Natural killer cell treated with Interleukin-12 subunit alpha and Interleukin-12 subunit beta and Interleukin-15 and Interleukin-18, amount 100 ng/mL, for 72 hours (primary cell): ENCODE data around the gene PFKFB2. TPM values are rescaled to one million over a fixed set of nuclear protein-coding genes. Genes with fewer than 3 reads are reported as not detected.

Experiments used
- ATAC-seq, 2 donors: fragments of 150-1000 bp; cut with Tn5 transposase in 1 of 2; sonication (Bioruptor Pico), chemical (Tn5 transposase) in 1 of 2; 2 replicates each; pipeline ENCODE4 v1.10.0; 2021
- DNase-seq: peaks from one replicate; pipeline ENCODE4 v3.0.0; 2022; ENCODE audit warnings: low spot score
- H3K27ac Mint-ChIP-seq, 2 donors: 1 replicate in 1 of 2; 2 replicates in 1 of 2; pipeline ENCODE4 v1.8.0; 2022; ENCODE audit warnings: mixed read lengths in 2 of 2, mild to moderate bottlenecking in 1 of 2, moderate library complexity in 1 of 2
- H3K27me3 Mint-ChIP-seq, 2 donors: 1 replicate in 1 of 2; 2 replicates in 1 of 2; pipeline ENCODE4 v1.8.0; 2022; ENCODE audit warnings: mixed read lengths in 2 of 2
- H3K36me3 Mint-ChIP-seq: one replicate; pipeline ENCODE4 v1.8.0; 2022; ENCODE audit warnings: mixed read lengths
- H3K4me1 Mint-ChIP-seq, 2 donors: 1 replicate in 1 of 2; 2 replicates in 1 of 2; pipeline ENCODE4 v1.8.0; 2022; ENCODE audit warnings: low read depth in 2 of 2, mixed read lengths in 2 of 2, mild to moderate bottlenecking in 1 of 2
- H3K4me3 Mint-ChIP-seq: one replicate; pipeline ENCODE4 v1.8.0; 2022; ENCODE audit warnings: mixed read lengths
- H3K9me3 Mint-ChIP-seq: 2 replicates; pipeline ENCODE4 v1.8.0; 2022; ENCODE audit warnings: mixed read lengths
- total RNA-seq, 2 donors: library from RNA; stranded (reverse); gene quantifications; one replicate each; pipeline ENCODE4 v1.2.3, GENCODE V29; 2022

Gene PFKFB2
- total RNA-seq, 2 donors from 2014 or later = 1.3 to 2.7 TPM

DNA sequence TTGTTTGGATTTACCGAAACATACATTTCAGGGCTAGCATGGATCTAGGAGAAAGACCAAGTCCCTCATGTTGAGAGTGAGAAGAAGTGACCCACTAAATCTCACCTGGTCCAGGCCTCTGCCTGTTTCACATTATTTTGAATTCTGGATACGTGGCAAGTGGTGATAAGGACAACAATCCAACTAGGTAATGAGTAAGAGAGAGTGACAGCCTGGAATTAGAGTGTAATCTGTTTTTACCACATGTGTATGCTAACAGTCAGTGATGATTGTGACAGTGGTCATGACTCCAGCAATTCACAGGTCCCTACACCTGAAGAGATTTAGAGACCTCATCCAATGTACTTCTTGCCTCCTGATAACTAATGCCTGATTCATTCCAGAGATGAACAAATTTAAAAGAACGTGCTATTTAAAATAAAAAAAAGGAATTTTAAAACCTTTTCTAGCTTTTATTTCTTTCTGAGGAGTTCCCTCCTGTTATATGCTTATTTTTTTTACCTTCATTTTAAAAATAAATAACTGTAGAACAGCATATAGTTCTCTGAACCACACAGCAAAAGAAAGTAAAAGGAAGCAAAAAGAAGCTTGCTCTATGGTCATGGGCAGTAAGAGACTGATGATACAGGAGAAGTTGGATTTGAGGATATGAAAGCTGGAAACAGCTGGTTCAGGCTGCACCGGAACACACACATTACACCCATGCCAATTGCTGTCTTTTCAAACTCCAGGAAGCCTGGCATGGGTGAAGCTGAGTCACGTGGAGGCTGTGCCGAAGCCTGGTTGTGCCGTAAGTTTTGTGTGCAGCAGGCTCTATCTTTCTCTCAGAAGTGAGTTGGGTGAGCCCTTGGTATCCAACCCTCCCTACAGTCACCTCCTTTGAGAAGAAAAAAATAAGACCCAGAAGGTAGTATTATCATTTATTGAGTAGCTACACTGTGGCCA, 35.2 kb upstream of the PFKFB2 start:
- DNase-seq (no peak), ATAC-seq (no peak)
- no peaks in the 10 kb centered on the region for H3K9me3 Mint-ChIP-seq
- H3K4me1 Mint-ChIP-seq = no peaks in the 10 kb centered on the region
- H3K36me3 Mint-ChIP-seq = no peaks in the 10 kb centered on the region
- H3K27ac Mint-ChIP-seq = no peak overlapping the region
- no peak overlapping the region for H3K4me3 Mint-ChIP-seq
- peaks cover 30 to 45% of the 10 kb centered on the region in 2 donors for H3K27me3 Mint-ChIP-seq

- Mint-ChIP-seq H3K27ac (no peak overlapping the region), H3K9me3 (no peaks in the 10 kb centered on the region), H3K4me3 (no peak overlapping the region), H3K36me3 (no peaks in the 10 kb centered on the region), H3K4me1 (no peaks in the 10 kb centered on the region), H3K27me3 (peaks cover 24 to 38% of the 10 kb centered on the region in 2 donors)
- DNase-seq = no peak
- ATAC-seq = no peak
These were observed 34.4 kb upstream of the PFKFB2 start for GRCh38 chr1:207018707-207019106.

DNA sequence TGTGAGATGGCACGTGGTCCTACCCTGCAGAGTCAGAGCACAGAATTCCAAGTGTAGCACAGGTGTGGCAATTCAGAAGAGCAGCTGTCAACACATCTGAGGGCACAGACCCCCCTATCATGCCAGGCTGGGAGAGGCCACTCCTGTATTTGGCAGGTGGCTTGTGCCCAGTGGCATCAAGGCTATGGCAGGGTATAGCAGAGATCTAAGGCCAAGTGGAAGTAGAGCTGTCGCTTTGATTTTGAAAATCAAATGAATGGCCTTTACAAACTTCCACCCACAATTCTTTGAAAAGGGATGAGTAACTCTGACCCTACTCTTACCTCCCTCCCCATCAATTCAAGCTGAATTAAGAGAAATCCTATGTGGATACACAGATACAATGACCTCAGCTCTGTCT, 33.9 kb upstream of the PFKFB2 start:
- no peaks in the 10 kb centered on the region for H3K36me3 Mint-ChIP-seq
- no peak for ATAC-seq
- no peak for DNase-seq
- H3K9me3 Mint-ChIP-seq = no peaks in the 10 kb centered on the region
- no peak overlapping the region for H3K27ac Mint-ChIP-seq
- H3K4me1 Mint-ChIP-seq = no peaks in the 10 kb centered on the region
- peaks cover 24 to 33% of the 10 kb centered on the region in 2 donors for H3K27me3 Mint-ChIP-seq
- H3K4me3 Mint-ChIP-seq = no peak overlapping the region

DNA sequence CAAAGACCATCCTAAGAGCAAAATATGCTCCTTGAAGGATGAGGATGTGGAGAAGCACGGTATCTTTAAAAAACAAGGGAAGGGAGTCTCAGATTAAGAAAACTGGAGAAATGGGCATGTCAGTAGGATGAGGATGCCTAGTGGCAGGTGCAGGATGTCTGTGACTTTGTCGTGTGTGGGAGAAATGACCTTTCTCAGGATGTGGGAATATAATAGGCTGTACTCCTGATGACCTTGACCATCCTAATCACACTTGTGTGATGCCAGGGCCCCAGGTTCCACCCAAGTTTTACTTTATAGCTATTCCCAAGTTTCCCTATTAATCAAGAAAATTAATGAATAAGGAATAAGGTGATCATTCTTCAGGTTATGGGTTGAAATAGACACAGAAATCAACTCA, 33.4 kb upstream of the PFKFB2 start:
- Mint-ChIP-seq H3K27ac (no peak overlapping the region), H3K9me3 (no peaks in the 10 kb centered on the region), H3K4me3 (no peak overlapping the region), H3K36me3 (no peaks in the 10 kb centered on the region), H3K4me1 (no peaks in the 10 kb centered on the region), H3K27me3 (peaks cover 22 to 28% of the 10 kb centered on the region in 2 donors)
- DNase-seq = no peak
- no peak for ATAC-seq

DNA sequence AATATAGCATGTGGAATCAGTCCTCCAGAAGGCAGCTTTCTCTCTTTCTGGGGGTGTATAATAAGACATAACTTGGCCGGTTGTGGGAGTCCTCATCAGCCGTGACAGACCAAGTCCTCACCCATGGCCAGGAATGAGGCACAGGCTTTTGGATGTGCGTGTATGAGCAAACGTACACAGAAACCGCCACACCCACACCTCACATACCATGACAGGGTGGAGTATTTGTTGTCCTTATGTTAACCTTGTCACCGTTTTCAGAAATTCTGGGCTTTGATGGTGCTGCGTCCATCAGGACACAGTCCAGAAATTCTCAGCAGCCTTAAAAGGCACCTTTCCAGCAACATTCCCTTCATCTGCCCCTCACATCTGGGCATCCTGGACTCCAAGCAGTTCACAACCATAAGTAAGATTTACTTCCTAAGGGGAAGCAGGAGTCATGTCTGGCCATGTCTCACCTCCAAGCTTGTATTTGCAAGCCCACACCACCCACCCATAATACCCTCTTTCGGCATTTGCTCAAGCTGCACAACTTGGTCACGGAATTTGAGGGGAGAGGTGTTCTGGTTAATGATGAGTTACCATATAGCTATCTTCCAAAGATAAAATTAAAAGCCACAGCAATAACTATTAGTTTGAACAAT, 32.9 kb upstream of the PFKFB2 start:
- no peaks in the 10 kb centered on the region for H3K9me3 Mint-ChIP-seq
- no peak for ATAC-seq
- H3K36me3 Mint-ChIP-seq = no peaks in the 10 kb centered on the region
- no peaks in the 10 kb centered on the region for H3K4me1 Mint-ChIP-seq
- DNase-seq = no peak
- no peak overlapping the region for H3K27ac Mint-ChIP-seq
- H3K4me3 Mint-ChIP-seq = no peak overlapping the region
- peaks cover 17 to 23% of the 10 kb centered on the region in 2 donors for H3K27me3 Mint-ChIP-seq

- Mint-ChIP-seq H3K27me3 (peaks cover 15 to 22% of the 10 kb centered on the region in 2 donors), H3K4me1 (no peaks in the 10 kb centered on the region), H3K9me3 (no peaks in the 10 kb centered on the region), H3K27ac (no peak overlapping the region), H3K36me3 (no peaks in the 10 kb centered on the region), H3K4me3 (no peak overlapping the region)
- no peak for DNase-seq
- no peak for ATAC-seq
These were observed 32.4 kb upstream of the PFKFB2 start for GRCh38 chr1:207020709-207021107.

- H3K9me3 Mint-ChIP-seq = no peaks in the 10 kb centered on the region
- no peak overlapping the region for H3K27ac Mint-ChIP-seq
- H3K4me1 Mint-ChIP-seq = no peaks in the 10 kb centered on the region
- no peak overlapping the region for H3K4me3 Mint-ChIP-seq
- ATAC-seq (no peak), DNase-seq (no peak)
- H3K27me3 Mint-ChIP-seq = peaks cover 10 to 16% of the 10 kb centered on the region in 2 donors
- no peaks in the 10 kb centered on the region for H3K36me3 Mint-ChIP-seq
These were observed 31.8 kb upstream of the PFKFB2 start for GRCh38 chr1:207021139-207021861.

DNA sequence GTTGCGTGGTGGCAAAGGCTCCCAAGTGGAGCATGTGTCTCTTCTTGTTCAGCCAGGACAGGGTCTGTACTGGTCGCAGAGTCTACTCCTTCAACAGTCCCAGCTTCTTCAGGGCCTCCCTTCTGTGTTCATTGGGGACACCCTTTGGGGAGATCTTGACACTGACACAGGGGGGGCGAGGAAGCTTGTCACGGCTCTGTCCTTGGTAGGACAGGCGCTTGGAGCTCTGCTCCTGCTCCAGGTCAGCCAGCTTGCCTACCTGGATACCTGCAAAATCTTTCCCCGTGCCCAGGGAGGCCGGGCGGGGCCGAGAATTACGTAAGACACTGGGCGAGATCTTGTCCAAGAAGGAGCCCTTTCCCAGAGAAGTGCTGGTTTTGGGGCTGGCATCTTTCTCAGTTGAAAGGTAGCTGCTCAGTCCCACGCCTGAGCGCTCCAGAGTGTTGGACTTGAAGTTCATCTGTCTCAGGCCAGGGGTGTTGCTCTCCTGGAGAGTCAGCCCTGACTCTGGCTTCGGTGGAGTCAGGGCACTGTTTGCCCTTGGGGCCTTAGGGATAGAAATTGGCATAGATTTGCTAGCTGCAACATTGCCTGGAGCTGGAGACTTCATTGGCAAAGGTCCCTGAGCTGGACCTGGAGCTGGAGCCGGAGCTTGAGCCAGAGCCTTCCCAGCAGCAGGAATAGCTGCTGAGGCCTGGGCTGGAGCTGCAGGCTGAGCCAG, 31.0 kb upstream of the PFKFB2 start:
- Mint-ChIP-seq H3K27ac (no peak overlapping the region), H3K4me1 (no peaks in the 10 kb centered on the region), H3K27me3 (peaks cover 10 to 15% of the 10 kb centered on the region in 2 donors)

GRCh38 chr1:207022996-207023679, 29.9 kb upstream of the PFKFB2 start:
- Mint-ChIP-seq H3K4me1 (no peaks in the 10 kb centered on the region), H3K36me3 (no peaks in the 10 kb centered on the region), H3K4me3 (no peak overlapping the region), H3K27me3 (peaks cover 6 to 10% of the 10 kb centered on the region in 2 donors), H3K27ac (no peak overlapping the region), H3K9me3 (no peaks in the 10 kb centered on the region)
- DNase-seq (no peak), ATAC-seq (peak in 1 of 2 donors; percentile 51)

More for the DNA sequence above, 31.0 kb upstream of the PFKFB2 start:
- DNase-seq = no peak
- Mint-ChIP-seq H3K4me3 (no peak overlapping the region), H3K9me3 (no peaks in the 10 kb centered on the region), H3K36me3 (no peaks in the 10 kb centered on the region)
- peak in 1 of 2 donors; percentile 10 for ATAC-seq

DNA sequence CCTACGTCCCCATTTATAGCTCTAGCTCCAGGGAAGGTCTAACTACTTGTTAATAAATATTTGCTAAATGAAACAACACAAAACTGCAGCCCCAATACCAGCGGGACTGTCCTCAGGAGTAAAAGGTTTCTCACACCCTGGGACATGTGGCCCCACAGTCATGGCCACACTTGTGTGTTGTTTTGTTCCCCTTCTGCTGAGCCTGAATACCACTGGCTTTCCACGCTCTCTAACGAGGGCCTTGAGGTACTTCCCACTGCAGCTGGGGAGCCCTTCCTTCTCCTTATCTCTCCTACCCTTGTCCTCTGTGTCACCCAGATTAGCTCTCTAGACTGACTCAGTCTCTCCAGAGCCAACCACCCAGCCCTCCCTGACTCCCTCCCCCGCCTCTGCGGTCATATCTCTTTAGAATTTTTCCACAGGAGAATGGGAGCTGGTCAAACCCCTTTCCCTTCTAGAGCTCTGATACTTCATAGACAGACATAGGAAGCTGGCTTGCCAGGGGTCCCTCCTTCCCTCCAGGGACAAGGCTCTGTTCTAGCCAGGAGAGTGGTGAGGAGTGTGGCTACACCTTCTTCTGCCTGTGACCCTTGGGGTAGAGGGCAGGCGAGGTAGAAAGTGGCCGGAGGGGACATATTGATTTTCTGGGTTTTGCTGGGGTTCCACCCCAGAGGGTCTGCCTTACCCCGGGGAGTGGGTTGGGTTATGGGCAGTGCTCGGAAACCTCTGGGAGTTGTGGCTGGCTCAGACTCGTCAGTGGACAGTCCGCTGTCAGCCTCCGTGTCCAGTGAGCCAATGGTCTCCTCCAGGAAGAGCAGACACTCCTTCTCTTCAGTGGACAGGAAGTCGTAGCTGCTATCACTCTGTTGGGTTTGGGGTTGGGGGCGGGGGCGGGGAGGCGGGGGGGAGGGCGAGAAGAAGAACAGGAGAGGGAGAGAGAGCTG, 28.6 kb upstream of the PFKFB2 start:
- DNase-seq (no peak), ATAC-seq (peak in 1 of 2 donors; percentile 27)
- Mint-ChIP-seq H3K27ac (no peak overlapping the region), H3K9me3 (no peaks in the 10 kb centered on the region), H3K36me3 (no peaks in the 10 kb centered on the region), H3K4me1 (no peaks in the 10 kb centered on the region), H3K27me3 (peaks cover 8 to 12% of the 10 kb centered on the region in 2 donors), H3K4me3 (no peak overlapping the region)

DNA sequence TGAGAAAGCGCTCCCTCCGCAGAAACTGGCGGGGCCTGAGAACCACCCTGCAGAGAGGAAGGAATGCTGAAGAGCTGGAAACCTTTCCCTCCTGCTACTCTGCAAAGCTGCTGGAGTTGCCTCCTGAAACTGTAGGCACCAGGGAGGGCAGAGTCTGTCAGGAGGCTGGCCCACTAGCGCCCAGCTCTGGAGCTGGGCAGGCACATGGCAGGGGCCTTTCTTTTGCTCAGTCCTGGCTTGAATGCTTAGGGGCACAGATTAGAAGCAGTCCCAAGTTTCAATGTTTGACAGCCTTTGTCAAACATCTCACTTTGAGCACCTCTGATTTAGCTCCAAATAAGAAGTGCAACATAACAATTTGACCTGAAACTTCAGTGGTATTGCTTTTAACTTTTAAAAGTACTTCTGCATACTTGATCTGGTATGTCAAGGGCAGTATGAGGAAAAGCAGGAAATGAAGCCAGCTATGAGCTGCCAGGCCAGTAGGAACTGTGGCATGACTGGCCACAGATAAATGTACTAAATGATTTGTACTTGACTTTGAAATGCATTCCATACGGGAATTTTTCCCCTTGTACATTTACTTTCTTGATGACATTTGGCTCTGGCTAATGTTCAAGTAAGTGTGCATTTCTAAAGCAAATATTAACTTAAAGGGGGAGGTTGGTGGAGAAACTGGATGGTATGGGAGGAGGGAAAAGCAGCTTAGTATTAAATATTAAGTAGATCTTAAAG, 27.8 kb upstream of the PFKFB2 start:
- ATAC-seq (no peak), DNase-seq (no peak)
- no peaks in the 10 kb centered on the region for H3K36me3 Mint-ChIP-seq
- no peak overlapping the region for H3K27ac Mint-ChIP-seq
- H3K4me1 Mint-ChIP-seq = no peaks in the 10 kb centered on the region
- no peaks in the 10 kb centered on the region for H3K9me3 Mint-ChIP-seq
- H3K27me3 Mint-ChIP-seq = peaks cover 11 to 21% of the 10 kb centered on the region in 2 donors
- H3K4me3 Mint-ChIP-seq = no peak overlapping the region
